ENCODE results near the gene TNN.

- TF ChIP-seq POLR2A (IDR thresholded peaks at IDR 0.05) (no peak), CTCF (IDR thresholded peaks at IDR 0.05) (no peak)
Observed at GRCh38 chr1:175062339-175062738, 5.3 kb upstream of the TNN start.
